Loucy (cell line): ENCODE data around the gene THAP4.

Source experiments
- H2AFZ ChIP-seq: fragments of 200-600 bp; sonication (generic); 2 replicates; pipeline ENCODE4 v1.6.0; 2016; ENCODE audit warnings: antibody characterized with exemption, mild to moderate bottlenecking, low read length, moderate library complexity
- H3F3A ChIP-seq: fragments of 200-600 bp; 2 replicates; pipeline ENCODE4 v1.6.0; 2016; ENCODE audit warnings: antibody characterized with exemption, low read depth, mild to moderate bottlenecking
- H3K27me3 ChIP-seq: fragments of 200-600 bp; sonication (generic); 2 replicates; pipeline ENCODE4 v1.6.1; 2014; ENCODE audit warnings: low read length, mild to moderate bottlenecking; ENCODE audit not compliant: insufficient read depth, poor library complexity, severe bottlenecking
- H3K36me3 ChIP-seq: fragments of 200-600 bp; sonication (generic); 2 replicates; pipeline ENCODE4 v1.6.1; 2016; ENCODE audit warnings: low read length; ENCODE audit not compliant: insufficient read depth
- H3K4me1 ChIP-seq: fragments of 200-600 bp; sonication (generic); 2 replicates; pipeline ENCODE4 v1.5.1; 2014; ENCODE audit warnings: low read length, mild to moderate bottlenecking; ENCODE audit not compliant: insufficient read depth, poor library complexity, severe bottlenecking
- H3K4me2 ChIP-seq: fragments of 200-600 bp; sonication (generic); 2 replicates; pipeline ENCODE4 v1.6.0; 2014; ENCODE audit warnings: antibody characterized with exemption, low read length, low read depth, mild to moderate bottlenecking; ENCODE audit not compliant: poor library complexity, severe bottlenecking
- H3K4me3 ChIP-seq: fragments of 200-600 bp; sonication (generic); 2 replicates; pipeline ENCODE4 v1.5.1; 2014; ENCODE audit warnings: low read length, mild to moderate bottlenecking, mixed read lengths; ENCODE audit not compliant: poor library complexity, severe bottlenecking
- H3K79me2 ChIP-seq: fragments of 200-600 bp; sonication (generic); 2 replicates; pipeline ENCODE4 v1.6.1; 2014; ENCODE audit warnings: low read length; ENCODE audit not compliant: insufficient read depth
- H3K9ac ChIP-seq: fragments of 200-600 bp; sonication (generic); 2 replicates; pipeline ENCODE4 v1.6.0; 2014; ENCODE audit warnings: mild to moderate bottlenecking, low read depth, low read length, moderate library complexity; ENCODE audit not compliant: poor library complexity, severe bottlenecking
- H3K9me2 ChIP-seq: fragments of 200-600 bp; sonication (generic); replicated peaks from 2 replicates; pipeline ENCODE4 v1.6.1; 2016; ENCODE audit warnings: low read depth, low read length, mixed read lengths
- H3K9me3 ChIP-seq: fragments of 200-600 bp; sonication (generic); 2 replicates; pipeline ENCODE4 v1.6.1; 2014; ENCODE audit warnings: mild to moderate bottlenecking, antibody characterized with exemption, low read length, low read depth; ENCODE audit not compliant: insufficient read depth
- H4K20me1 ChIP-seq: fragments of 200-600 bp; sonication (generic); 2 replicates; pipeline ENCODE4 v1.6.0; 2014; ENCODE audit warnings: antibody characterized with exemption, low read length, mild to moderate bottlenecking; ENCODE audit not compliant: insufficient read depth, poor library complexity, severe bottlenecking
- EZH2phosphoT487 ChIP-seq: fragments of 200-600 bp; IDR thresholded peaks from 2 replicates; pipeline ENCODE4 v1.6.1; 2018; ENCODE audit warnings: antibody characterized with exemption, mild to moderate bottlenecking, moderate library complexity, borderline replicate concordance
- TF ChIP-seq, protein P1 (sequence below): fragments of 200-600 bp; sonication (generic); conservative IDR thresholded peaks from 2 replicates; pipeline ENCODE4 v1.5.1; 2014; ENCODE audit warnings: mild to moderate bottlenecking, antibody characterized with exemption, low read length

The THAP4 gene

DNA sequence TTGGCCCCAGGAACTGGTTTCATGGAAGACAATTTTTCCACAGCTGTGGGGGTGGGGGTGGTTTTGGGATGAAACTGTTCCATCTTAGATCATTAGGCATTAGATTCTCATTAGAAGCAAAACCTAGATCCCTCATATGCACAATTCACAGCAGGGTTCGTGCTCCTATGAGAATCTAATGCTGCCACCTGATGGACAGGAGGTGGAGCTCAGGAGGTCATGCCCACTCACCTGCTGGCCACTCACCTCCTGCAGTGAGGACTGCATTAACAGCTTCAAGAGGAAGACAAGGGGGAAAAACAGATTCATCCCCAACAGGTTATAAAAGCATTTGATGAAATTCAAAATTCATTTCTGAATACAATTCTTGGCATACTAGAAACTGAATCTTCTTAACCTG is 38.5 kb downstream of the THAP4 start:
- Histone ChIP-seq H3K9me3 (no peaks in the 10 kb centered on the region), H3K4me1 (no peaks in the 10 kb centered on the region), H3K27me3 (no peaks in the 10 kb centered on the region), H3K36me3 (peaks cover 39% of the 10 kb centered on the region; the same call in 1 of the 2 replicates), H3K79me2 (no peaks in the 10 kb centered on the region), H3K4me2 (no peak overlapping the region), H2AFZ (no peak overlapping the region), H3K4me3 (no peak overlapping the region), H3F3A (no peaks in the 10 kb centered on the region), H3K9me2 (no peaks in the 10 kb centered on the region), H4K20me1 (no peaks in the 10 kb centered on the region), H3K9ac (no peak overlapping the region)
- TF ChIP-seq, protein P1, sequence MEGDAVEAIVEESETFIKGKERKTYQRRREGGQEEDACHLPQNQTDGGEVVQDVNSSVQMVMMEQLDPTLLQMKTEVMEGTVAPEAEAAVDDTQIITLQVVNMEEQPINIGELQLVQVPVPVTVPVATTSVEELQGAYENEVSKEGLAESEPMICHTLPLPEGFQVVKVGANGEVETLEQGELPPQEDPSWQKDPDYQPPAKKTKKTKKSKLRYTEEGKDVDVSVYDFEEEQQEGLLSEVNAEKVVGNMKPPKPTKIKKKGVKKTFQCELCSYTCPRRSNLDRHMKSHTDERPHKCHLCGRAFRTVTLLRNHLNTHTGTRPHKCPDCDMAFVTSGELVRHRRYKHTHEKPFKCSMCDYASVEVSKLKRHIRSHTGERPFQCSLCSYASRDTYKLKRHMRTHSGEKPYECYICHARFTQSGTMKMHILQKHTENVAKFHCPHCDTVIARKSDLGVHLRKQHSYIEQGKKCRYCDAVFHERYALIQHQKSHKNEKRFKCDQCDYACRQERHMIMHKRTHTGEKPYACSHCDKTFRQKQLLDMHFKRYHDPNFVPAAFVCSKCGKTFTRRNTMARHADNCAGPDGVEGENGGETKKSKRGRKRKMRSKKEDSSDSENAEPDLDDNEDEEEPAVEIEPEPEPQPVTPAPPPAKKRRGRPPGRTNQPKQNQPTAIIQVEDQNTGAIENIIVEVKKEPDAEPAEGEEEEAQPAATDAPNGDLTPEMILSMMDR: peak; percentile 49
- TF ChIP-seq EZH2phosphoT487: no peak

DNA sequence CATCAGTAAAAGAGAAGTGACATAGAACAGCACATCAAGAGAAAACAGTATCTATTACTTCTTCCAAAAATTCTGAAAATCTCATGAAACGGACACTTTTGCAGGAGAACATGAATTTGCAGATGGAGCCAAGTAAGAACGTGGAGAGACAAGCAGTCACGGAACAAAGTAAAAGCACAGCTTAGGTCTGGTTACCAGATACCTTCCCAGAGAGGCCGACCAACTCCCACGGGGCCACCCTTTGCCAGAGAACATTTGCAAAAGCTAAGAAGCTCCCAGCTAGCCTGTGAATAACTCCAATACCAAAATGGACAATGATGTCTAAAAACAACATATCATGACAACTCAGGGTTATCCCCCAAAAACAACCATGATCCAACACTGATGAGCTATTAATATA is 38.9 kb downstream of the THAP4 start:
- H4K20me1 ChIP-seq: no peaks in the 10 kb centered on the region
- H3K9me2 ChIP-seq: no peaks in the 10 kb centered on the region
- no peak overlapping the region for H3K4me3 ChIP-seq
- H3K9ac ChIP-seq: no peak overlapping the region
- no peaks in the 10 kb centered on the region for H3F3A ChIP-seq
- no peak overlapping the region for H3K4me2 ChIP-seq
- H3K36me3 ChIP-seq: peaks cover 42% of the 10 kb centered on the region; the same call in 1 of the 2 replicates
- no peak overlapping the region for H2AFZ ChIP-seq
- H3K27me3 ChIP-seq: no peaks in the 10 kb centered on the region
- H3K79me2 ChIP-seq: no peaks in the 10 kb centered on the region
- TF ChIP-seq, protein P1: no peak
- no peak for TF ChIP-seq EZH2phosphoT487
- H3K4me1 ChIP-seq: no peaks in the 10 kb centered on the region
- no peaks in the 10 kb centered on the region for H3K9me3 ChIP-seq

DNA sequence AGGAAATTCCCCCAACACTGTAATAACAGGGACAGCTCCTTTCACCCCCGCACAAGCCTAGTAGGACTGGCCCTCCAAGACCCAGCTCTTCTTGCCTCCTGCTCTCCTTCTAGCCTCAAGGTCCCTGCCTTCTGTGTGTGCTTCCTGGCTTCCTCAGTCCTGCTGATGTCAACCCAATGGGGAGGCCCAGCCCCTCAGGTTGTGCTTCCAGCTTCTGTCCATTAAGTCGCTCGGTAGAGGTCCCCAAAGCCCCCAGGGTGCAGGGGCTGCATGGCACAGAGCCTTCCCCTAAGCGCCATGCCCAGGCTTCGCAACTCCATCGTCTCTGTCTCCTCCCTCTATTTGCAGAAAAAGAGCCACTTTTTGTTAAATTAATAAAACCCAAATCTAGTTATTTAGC is 39.4 kb downstream of the THAP4 start:
- Histone ChIP-seq H3K9ac (no peak overlapping the region), H3K4me2 (no peak overlapping the region), H3K9me2 (no peaks in the 10 kb centered on the region), H3K36me3 (peaks cover 44% of the 10 kb centered on the region; the same call in 1 of the 2 replicates), H3F3A (no peaks in the 10 kb centered on the region), H4K20me1 (no peaks in the 10 kb centered on the region), H3K9me3 (no peaks in the 10 kb centered on the region), H2AFZ (no peak overlapping the region), H3K79me2 (no peaks in the 10 kb centered on the region), H3K4me1 (no peaks in the 10 kb centered on the region), H3K4me3 (no peak overlapping the region), H3K27me3 (no peaks in the 10 kb centered on the region)
- TF ChIP-seq, protein P1: no peak
- TF ChIP-seq EZH2phosphoT487: no peak
